A549 treated with ZK216348 at 1 μM for 4 hours (cell line): ENCODE measurements around the gene AGMO. TPM values are rescaled to one million over a fixed set of nuclear protein-coding genes. Genes with fewer than 3 reads are reported as not detected.

ENCODE experiments used
- total RNA-seq: library from RNA; stranded (reverse); fragments of 200-300 nt; extraction: Qiagen RNA extraction; gene quantifications from 5 replicates; pipeline ENCODE4 v1.2.3, GENCODE V29; 2022; ENCODE audit warnings: low read depth

Gene AGMO
- 0.50 to 1.1 TPM (median 0.89 TPM) in 5 replicates for total RNA-seq

GRCh38 chr7:15561835-15562234 lies at the start of gene AGMO:
AGMO (minus strand) TSS chr7:15562015.

Other genes with a start within 250 kb of the AGMO start
- not detected in 5 replicates for gene MEOX2, start 124.7 kb upstream of the AGMO start, total RNA-seq